PC-9 (cell line): Measurements from ENCODE around the gene PRDM16. TPM values are rescaled to one million over a fixed set of nuclear protein-coding genes. Genes with fewer than 3 reads are reported as not detected.

Experiments
- BruUV-seq: library from RNA; stranded (reverse); fragments of 400-500 nt; replicated peaks from 2 replicates; lab custom pipeline; 2021; lab: Mats Ljungman, UMichigan
- CTCF ChIA-PET: fragments of 300-600 bp; sonication (Branson Sonifier 250); formaldehyde crosslinking; loops from one replicate; lab custom pipeline; 2022; ENCODE audit warnings: antibody characterized with exemption; lab: Charles Lee
- POLR2A ChIA-PET: fragments of 300-600 bp; sonication (Branson Sonifier 250); formaldehyde crosslinking; loops from one replicate; lab custom pipeline; 2022; ENCODE audit warnings: antibody characterized with exemption; ENCODE audit not compliant: unreplicated experiment; lab: Charles Lee
- DNase-seq, 2 experiments: peaks; one replicate each; pipeline versions ENCODE4 v3.0.0 to v3.0.0-alpha.2; 2015 to 2022; ENCODE audit warnings: mixed read lengths in 1 of 2
- H2AFZ ChIP-seq: fragments of 200-600 bp; sonication (generic); 2 replicates; pipeline ENCODE4 v1.8.1; 2017; ENCODE audit warnings: antibody characterized with exemption
- H3F3A ChIP-seq: fragments of 200-600 bp; sonication (generic); 2 replicates; pipeline ENCODE4 v1.8.1; 2017; ENCODE audit warnings: antibody characterized with exemption, mild to moderate bottlenecking, low read depth; ENCODE audit not compliant: insufficient read depth
- H3K27ac ChIP-seq: fragments of 200-600 bp; sonication (generic); 2 replicates; pipeline ENCODE4 v1.6.1; 2016; ENCODE audit warnings: mixed run types
- H3K27me3 ChIP-seq: fragments of 200-600 bp; sonication (generic); 2 replicates; pipeline ENCODE4 v1.6.1; 2016; ENCODE audit warnings: low read depth, mixed run types; ENCODE audit not compliant: insufficient read depth
- H3K36me3 ChIP-seq: fragments of 200-600 bp; sonication (generic); 2 replicates; pipeline ENCODE4 v1.6.1; 2016; ENCODE audit warnings: low read depth, mixed run types
- H3K4me1 ChIP-seq: fragments of 200-600 bp; sonication (generic); replicated peaks from 2 replicates; pipeline ENCODE4 v1.6.1; 2016; ENCODE audit warnings: mixed run types; ENCODE audit not compliant: insufficient read depth
- H3K4me2 ChIP-seq: fragments of 200-600 bp; sonication (generic); 2 replicates; pipeline ENCODE4 v1.6.1; 2017; ENCODE audit warnings: mixed run types
- H3K4me3 ChIP-seq: fragments of 200-600 bp; sonication (generic); 2 replicates; pipeline ENCODE4 v1.6.1; 2016; ENCODE audit warnings: mixed run types
- H3K79me2 ChIP-seq: fragments of 200-600 bp; sonication (generic); 2 replicates; pipeline ENCODE4 v1.6.1; 2017; ENCODE audit warnings: low read depth, mixed run types
- H3K9me2 ChIP-seq: fragments of 200-600 bp; sonication (generic); 2 replicates; pipeline ENCODE4 v1.8.1; 2017; ENCODE audit warnings: mild to moderate bottlenecking; ENCODE audit not compliant: insufficient read depth
- H3K9me3 ChIP-seq: fragments of 200-600 bp; sonication (generic); 2 replicates; pipeline ENCODE4 v1.8.1; 2016; ENCODE audit warnings: low read depth; ENCODE audit not compliant: insufficient read depth
- H4K20me1 ChIP-seq: fragments of 200-600 bp; sonication (generic); 2 replicates; pipeline ENCODE4 v1.8.1; 2017; ENCODE audit not compliant: insufficient read depth
- CTCF ChIP-seq: fragments of 200-600 bp; sonication (generic); conservative IDR thresholded peaks from 2 replicates; pipeline ENCODE4 v1.6.1; 2017; ENCODE audit warnings: mixed run types, antibody characterized with exemption, mild to moderate bottlenecking, moderate library complexity
- EZH2 ChIP-seq: fragments of 200-600 bp; sonication (generic); IDR thresholded peaks from 2 replicates; pipeline ENCODE4 v1.8.0; 2017; ENCODE audit warnings: antibody characterized with exemption, low read depth
- intact Hi-C: fragments of 100-400 bp; cut with micrococcal nuclease; formaldehyde crosslinking; loops from one replicate; pipeline ENCODE4 v1.10.0; 2022; ENCODE audit not compliant: unreplicated experiment
- total RNA-seq: library from RNA; stranded (reverse); gene quantifications from 2 replicates; pipeline ENCODE4 v1.2.3, GENCODE V29; 2021

Gene PRDM16
- total RNA-seq, 1 experiment from 2014 or later, result not detected

- no peaks in the 10 kb centered on the region for H3K79me2 ChIP-seq
- H3K27me3 ChIP-seq, result peaks cover 97% of the 10 kb centered on the region
- H3K4me1 ChIP-seq, result no peaks in the 10 kb centered on the region
- BruUV-seq, result no TSS peak
- ChIA-PET CTCF (no interaction called here), POLR2A (interaction anchor here (0.6 kb wide), 1 partner anchor 624 kb away, joined by 4 read pairs; no protein-coding TSS in a partner anchor)
- no peak overlapping the region for H3K4me3 ChIP-seq
- no peak overlapping the region for H2AFZ ChIP-seq
- no peaks in the 10 kb centered on the region for H3K36me3 ChIP-seq
- no peak for TF ChIP-seq EZH2
- no peak for TF ChIP-seq CTCF
- no peaks in the 10 kb centered on the region for H3K9me3 ChIP-seq
- DNase-seq, result no peak
- no peak overlapping the region for H3K4me2 ChIP-seq
- no peaks in the 10 kb centered on the region for H3F3A ChIP-seq
- no peak overlapping the region for H3K27ac ChIP-seq
- H4K20me1 ChIP-seq, result no peaks in the 10 kb centered on the region; the same call in 1 of the 2 replicates
- H3K9me2 ChIP-seq, result no peaks in the 10 kb centered on the region
- intact Hi-C loops, result no loop called here
Observed at GRCh38 chr1:3036447-3037280, 32.3 kb upstream of the PRDM16 start.

- BruUV-seq, result no TSS peak
- intact Hi-C loops, result no loop called here
- H3K9me2 ChIP-seq, result no peaks in the 10 kb centered on the region
- DNase-seq, result no peak
- no peaks in the 10 kb centered on the region for H3K4me1 ChIP-seq
- TF ChIP-seq EZH2, result no peak
- no peak for TF ChIP-seq CTCF
- H3F3A ChIP-seq, result no peaks in the 10 kb centered on the region
- H3K4me3 ChIP-seq, result no peak overlapping the region
- no peaks in the 10 kb centered on the region for H3K9me3 ChIP-seq
- H3K27ac ChIP-seq, result no peak overlapping the region
- POLR2A ChIA-PET, result no interaction called here
- no peaks in the 10 kb centered on the region for H3K36me3 ChIP-seq
- no peaks in the 10 kb centered on the region; the same call in 1 of the 2 replicates for H4K20me1 ChIP-seq
- peaks cover 96% of the 10 kb centered on the region for H3K27me3 ChIP-seq
- CTCF ChIA-PET, result no interaction called here
- no peaks in the 10 kb centered on the region for H3K79me2 ChIP-seq
- no peak overlapping the region for H3K4me2 ChIP-seq
- H2AFZ ChIP-seq, result no peak overlapping the region
Observed at GRCh38 chr1:3037281-3038040, 31.5 kb upstream of the PRDM16 start.

- no peaks in the 10 kb centered on the region for H3K4me1 ChIP-seq
- no peak overlapping the region for H3K4me3 ChIP-seq
- peaks cover 96% of the 10 kb centered on the region for H3K27me3 ChIP-seq
- H3K27ac ChIP-seq, result no peak overlapping the region
- H3K4me2 ChIP-seq, result no peak overlapping the region
- H3K36me3 ChIP-seq, result no peaks in the 10 kb centered on the region
- no peaks in the 10 kb centered on the region for H3K9me3 ChIP-seq
- H3K9me2 ChIP-seq, result no peaks in the 10 kb centered on the region
- ChIA-PET CTCF (no interaction called here), POLR2A (no interaction called here)
- no peaks in the 10 kb centered on the region for H3K79me2 ChIP-seq
- H2AFZ ChIP-seq, result no peak overlapping the region
- BruUV-seq, result no TSS peak
- intact Hi-C loops, result no loop called here
- H3F3A ChIP-seq, result no peaks in the 10 kb centered on the region
- H4K20me1 ChIP-seq, result no peaks in the 10 kb centered on the region; the same call in 1 of the 2 replicates
- no peak for TF ChIP-seq EZH2
- no peak for TF ChIP-seq CTCF
- DNase-seq, result no peak
Observed at GRCh38 chr1:3038113-3038551, 30.9 kb upstream of the PRDM16 start.
